BLaER1 treated with 17β-estradiol and CSF1 and Interleukin-3, amounts not matched to agents 10 nM and 100 nM (cell line): ENCODE measurements around the gene FAM83E.

ENCODE experiments used
- H3K27ac ChIP-seq, 11 experiments: shearing (Covaris generic); formaldehyde crosslinking; 2 replicates each; pipeline ENCODE4 v1.8.1; 2022
- H3K27me3 ChIP-seq, 11 experiments: shearing (Covaris generic); formaldehyde crosslinking; 2 replicates each; pipeline ENCODE4 v1.8.1; 2022
- H3K36me3 ChIP-seq, 11 experiments: shearing (Covaris generic); formaldehyde crosslinking; 2 replicates each; pipeline ENCODE4 v1.8.1; 2022
- H3K4me1 ChIP-seq, 10 experiments: shearing (Covaris generic); formaldehyde crosslinking; 2 replicates each; pipeline ENCODE4 v1.8.1; 2022
- H3K4me2 ChIP-seq, 11 experiments: shearing (Covaris generic); formaldehyde crosslinking; 2 replicates each; pipeline ENCODE4 v1.8.1; 2022
- H3K4me3 ChIP-seq, 10 experiments: shearing (Covaris generic); formaldehyde crosslinking; 2 replicates each; pipeline ENCODE4 v1.8.1; 2022
- H3K9ac ChIP-seq, 11 experiments: shearing (Covaris generic); formaldehyde crosslinking; 2 replicates each; pipeline ENCODE4 v1.8.1; 2022
- H3K9me3 ChIP-seq, 11 experiments: shearing (Covaris generic); formaldehyde crosslinking; replicated peaks in 1 of 11; 2 replicates each; pipeline ENCODE4 v1.8.1; 2022
- H4K20me1 ChIP-seq, 11 experiments: shearing (Covaris generic); formaldehyde crosslinking; 2 replicates each; pipeline ENCODE4 v1.8.1; 2022
- Cebpa-rat ChIP-seq, 11 experiments: shearing (Covaris generic); IDR thresholded peaks; 2 replicates each; pipeline ENCODE4 v1.8.1; 2022

The FAM83E gene

DNA sequence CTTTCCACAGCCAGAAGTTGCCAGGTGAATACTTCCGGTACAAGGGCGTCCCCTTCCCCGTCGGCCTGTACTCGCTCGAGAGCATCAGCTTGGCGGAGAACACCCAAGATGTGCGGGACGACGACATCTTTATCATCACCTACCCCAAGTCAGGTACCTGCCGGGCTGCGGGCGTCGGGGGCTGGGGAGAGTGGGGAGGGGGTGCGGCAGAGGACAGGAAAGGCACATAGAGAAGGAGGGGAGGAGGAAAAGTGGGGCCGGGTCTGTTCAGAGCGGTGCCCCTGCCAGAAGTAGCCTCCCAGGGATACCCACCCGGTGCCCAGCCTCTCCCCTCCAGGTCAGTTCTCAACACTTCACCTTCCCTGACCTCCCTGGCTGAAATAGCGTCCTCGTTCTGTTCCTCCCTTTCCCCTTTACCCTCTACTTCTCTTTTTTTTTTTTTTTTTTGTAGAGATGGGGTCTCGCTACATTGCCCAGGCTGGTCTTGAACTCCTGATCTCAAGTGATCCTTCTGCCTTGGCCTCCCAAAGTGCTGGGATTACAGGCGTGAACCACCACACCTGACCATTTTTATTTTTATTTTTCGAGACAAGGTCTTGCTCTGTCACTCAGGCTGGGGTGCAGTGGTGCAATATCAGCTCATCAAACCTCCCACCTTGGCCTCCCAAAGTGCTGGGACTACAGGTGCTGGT lies 38.8 kb downstream of the FAM83E start:
- no peak overlapping the region for H3K9ac ChIP-seq
- H3K4me3 ChIP-seq, result no peak overlapping the region
- no peaks in the 10 kb centered on the region for H3K9me3 ChIP-seq
- H3K27me3 ChIP-seq, result no peaks in the 10 kb centered on the region
- TF ChIP-seq Cebpa-rat (IDR thresholded peaks at IDR 0.05), result no peak
- no peak overlapping the region for H3K27ac ChIP-seq
- no peak overlapping the region for H3K4me2 ChIP-seq
- no peaks in the 10 kb centered on the region for H3K36me3 ChIP-seq
- peaks cover 0 to 12% (median 5%) of the 10 kb centered on the region in 10 experiments; a peak in 7 of 20 replicates for H3K4me1 ChIP-seq
- H4K20me1 ChIP-seq, result no peaks in the 10 kb centered on the region

DNA sequence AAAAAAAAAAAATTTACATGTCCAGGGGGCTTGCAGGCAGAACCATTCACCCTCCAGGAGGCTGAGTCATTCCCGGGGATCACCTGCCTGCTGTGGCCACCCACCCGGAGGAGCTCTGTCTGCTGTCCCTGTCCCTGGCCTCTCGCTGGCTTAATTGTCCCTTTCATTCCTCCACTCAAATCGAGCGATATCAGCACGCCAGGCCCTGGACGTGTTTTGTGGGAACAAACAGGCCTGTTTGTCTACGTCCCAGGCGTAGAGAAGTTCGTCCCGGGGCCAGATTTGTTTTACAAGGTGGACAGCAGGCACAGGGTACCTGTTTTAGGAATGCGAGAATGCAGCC lies 41.7 kb downstream of the FAM83E start:
- no peaks in the 10 kb centered on the region for H3K9me3 ChIP-seq
- no peak overlapping the region for H3K27ac ChIP-seq
- H3K9ac ChIP-seq, result no peak overlapping the region
- TF ChIP-seq Cebpa-rat (IDR thresholded peaks at IDR 0.05), result no peak
- no peak overlapping the region for H3K4me2 ChIP-seq
- H3K36me3 ChIP-seq, result no peaks in the 10 kb centered on the region
- no peaks in the 10 kb centered on the region; a peak in 1 of 22 replicates for H4K20me1 ChIP-seq
- no peaks in the 10 kb centered on the region for H3K27me3 ChIP-seq
- no peak overlapping the region for H3K4me3 ChIP-seq
- peaks cover 3 to 18% (median 11%) of the 10 kb centered on the region in 10 experiments; a peak in 19 of 20 replicates for H3K4me1 ChIP-seq

DNA sequence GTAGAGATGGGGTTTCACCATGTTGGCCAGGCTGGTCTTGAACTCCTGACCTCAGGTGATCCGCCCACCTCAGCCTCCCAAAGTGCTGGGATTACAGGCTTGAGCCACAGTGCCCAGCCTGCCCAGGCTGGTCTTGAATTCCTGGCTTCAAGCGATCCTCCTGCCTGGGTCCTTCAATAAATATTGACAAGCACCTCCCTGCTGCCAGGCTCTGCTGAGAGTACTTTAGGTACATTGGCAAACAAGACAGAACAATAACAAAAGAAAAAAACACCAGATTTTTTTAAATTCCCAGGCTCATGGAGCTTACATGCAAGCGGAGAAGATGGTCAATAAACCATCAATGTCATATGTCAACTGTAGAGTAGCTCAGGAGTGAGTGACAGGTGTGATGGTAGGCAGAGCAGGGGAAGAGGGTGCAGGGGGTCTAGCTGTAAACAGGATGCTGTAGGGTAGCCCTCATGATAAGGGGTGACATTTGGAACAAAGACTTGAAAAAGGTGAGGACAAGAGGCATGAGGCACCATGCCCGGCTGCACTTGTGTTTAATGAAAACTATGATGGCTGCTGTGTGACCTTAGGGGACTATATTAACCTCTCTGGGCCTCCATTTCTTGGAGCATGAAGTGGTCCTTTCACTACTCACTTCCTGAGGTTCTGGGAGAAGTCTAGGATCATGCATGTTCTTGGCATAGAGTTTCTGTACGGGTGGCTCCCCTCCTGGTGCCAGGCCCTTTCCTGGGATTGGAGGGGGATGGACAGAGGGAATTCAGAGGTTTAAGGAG lies 43.3 kb downstream of the FAM83E start:
- no peaks in the 10 kb centered on the region for H3K27me3 ChIP-seq
- H3K36me3 ChIP-seq, result no peaks in the 10 kb centered on the region
- no peak overlapping the region for H3K4me2 ChIP-seq
- no peak overlapping the region for H3K9ac ChIP-seq
- no peak for TF ChIP-seq Cebpa-rat (IDR thresholded peaks at IDR 0.05)
- no peaks in the 10 kb centered on the region; a peak in 1 of 22 replicates for H4K20me1 ChIP-seq
- no peak overlapping the region for H3K4me3 ChIP-seq
- H3K9me3 ChIP-seq, result no peaks in the 10 kb centered on the region
- peaks cover 10 to 31% (median 23%) of the 10 kb centered on the region in 10 experiments for H3K4me1 ChIP-seq
- H3K27ac ChIP-seq, result no peak overlapping the region

DNA sequence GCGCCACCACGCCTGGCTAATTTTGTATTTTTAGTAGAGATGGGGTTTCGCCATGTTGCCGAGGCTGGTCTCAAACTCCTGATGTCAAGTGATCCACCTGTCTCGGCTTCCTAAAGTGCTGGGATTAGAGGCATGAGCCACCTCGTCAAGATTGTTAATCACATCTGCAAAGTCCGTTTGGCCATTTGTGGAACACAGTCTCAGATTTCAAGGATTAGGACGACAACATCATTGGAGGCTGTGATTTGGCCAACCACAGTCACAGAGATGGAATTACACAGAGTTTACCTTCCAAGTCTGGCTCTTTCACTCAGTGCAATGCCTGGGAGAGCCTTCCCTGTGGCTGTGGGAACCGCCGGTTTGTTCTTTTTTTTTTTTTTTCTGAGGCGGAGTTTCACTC lies 45.1 kb downstream of the FAM83E start:
- Histone ChIP-seq H3K27ac (no peak overlapping the region), H3K4me1 (peaks cover 10 to 32% (median 23%) of the 10 kb centered on the region in 10 experiments), H4K20me1 (no peaks in the 10 kb centered on the region; a peak in 1 of 22 replicates), H3K9me3 (no peaks in the 10 kb centered on the region), H3K36me3 (no peaks in the 10 kb centered on the region), H3K4me2 (no peak overlapping the region), H3K4me3 (no peak overlapping the region), H3K27me3 (no peaks in the 10 kb centered on the region), H3K9ac (no peak overlapping the region)
- TF ChIP-seq Cebpa-rat (IDR thresholded peaks at IDR 0.05), result no peak

DNA sequence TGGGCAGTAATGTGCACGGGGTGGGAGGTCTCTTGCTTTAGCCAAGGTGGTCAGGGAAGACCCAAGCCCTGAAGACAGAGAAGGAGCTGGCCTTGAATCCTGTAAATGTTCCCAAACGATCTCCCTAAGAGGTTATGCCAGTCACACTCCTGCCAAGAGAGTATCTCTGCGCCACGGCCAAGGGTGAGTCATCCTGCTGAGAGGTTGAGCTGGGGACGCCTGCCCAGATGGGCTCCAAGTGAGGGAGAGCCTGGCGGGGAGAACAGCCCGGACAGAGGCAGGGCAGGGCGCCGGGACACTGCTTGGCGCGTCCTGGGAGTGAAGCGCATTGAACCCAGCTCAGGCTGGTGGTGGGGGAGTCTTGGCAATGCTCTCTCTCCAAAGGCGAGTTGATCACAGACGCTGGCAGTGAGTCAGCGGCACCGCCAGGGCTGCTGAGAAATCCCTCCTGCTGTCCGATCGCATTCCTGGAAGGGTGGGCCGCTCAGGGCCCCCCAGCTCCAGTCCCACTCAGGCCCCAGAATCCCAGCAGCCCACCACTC lies 46.5 kb downstream of the FAM83E start:
- Histone ChIP-seq H3K9me3 (no peaks in the 10 kb centered on the region), H3K4me2 (peak overlapping the region in 7 of 11 experiments; percentile 35 to 62 (median 48); a peak in 10 of 22 replicates), H3K36me3 (no peaks in the 10 kb centered on the region), H3K27me3 (no peaks in the 10 kb centered on the region), H3K27ac (no peak overlapping the region), H4K20me1 (no peaks in the 10 kb centered on the region; a peak in 1 of 22 replicates), H3K4me1 (peaks cover 10 to 36% (median 29%) of the 10 kb centered on the region in 10 experiments), H3K4me3 (no peak overlapping the region), H3K9ac (no peak overlapping the region)
- no peak for TF ChIP-seq Cebpa-rat (IDR thresholded peaks at IDR 0.05)

DNA sequence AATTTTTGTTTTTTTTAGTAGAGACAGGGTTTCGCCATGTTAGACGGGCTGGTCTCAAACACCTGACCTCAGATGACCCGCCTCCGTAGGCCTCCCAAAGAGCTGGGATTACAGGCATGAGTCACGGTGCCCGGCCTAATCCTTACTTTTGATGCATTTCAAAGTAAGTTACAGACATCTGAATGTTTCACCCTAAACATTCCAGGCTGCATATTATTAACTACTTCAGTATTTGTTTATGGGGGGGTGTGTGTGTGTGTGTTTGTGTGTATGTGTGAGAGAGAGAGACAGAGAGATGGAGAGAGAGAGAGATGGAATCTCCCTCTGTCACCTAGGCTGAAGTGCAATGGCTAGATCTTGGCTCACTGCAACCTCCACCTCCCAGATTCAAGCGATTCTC lies 49.8 kb downstream of the FAM83E start:
- no peak overlapping the region for H3K9ac ChIP-seq
- H3K27ac ChIP-seq, result no peak overlapping the region; a peak in 1 of 22 replicates
- H3K27me3 ChIP-seq, result no peaks in the 10 kb centered on the region
- H3K4me1 ChIP-seq, result peaks cover 10 to 44% (median 33%) of the 10 kb centered on the region in 10 experiments
- H3K9me3 ChIP-seq, result no peaks in the 10 kb centered on the region
- no peak overlapping the region for H3K4me2 ChIP-seq
- no peak overlapping the region for H3K4me3 ChIP-seq
- H3K36me3 ChIP-seq, result no peaks in the 10 kb centered on the region
- H4K20me1 ChIP-seq, result no peaks in the 10 kb centered on the region; a peak in 1 of 22 replicates
- no peak for TF ChIP-seq Cebpa-rat (IDR thresholded peaks at IDR 0.05)
